CD4-positive, alpha-beta T cell treated with Interleukin-6 for 4 hours (primary cell): ENCODE data around the gene IGSF21.

Source experiments
- DNase-seq: peaks from one replicate; pipeline ENCODE4 v3.0.0-alpha.2; 2020; ENCODE audit warnings: mixed read lengths

The IGSF21 gene

DNA sequence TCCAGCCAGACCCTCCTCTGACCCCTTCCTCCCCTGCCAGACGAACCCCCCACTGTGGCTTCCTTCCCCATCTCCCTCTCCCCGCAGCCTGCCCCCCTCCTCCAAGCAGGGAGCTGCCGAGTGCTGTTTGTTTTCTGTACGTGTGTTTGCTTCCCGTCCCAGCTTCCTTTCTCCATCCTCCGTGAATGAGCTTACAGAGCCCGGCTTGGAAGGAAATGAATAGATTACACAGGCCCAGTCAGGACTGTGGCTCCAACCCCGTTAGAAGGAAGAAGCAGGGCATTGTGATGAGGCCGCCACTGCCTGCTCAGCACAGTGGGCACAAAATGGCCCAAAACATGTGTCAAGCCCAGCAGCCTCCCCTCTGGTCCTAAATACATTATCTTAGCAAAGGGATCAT is 123.2 kb downstream of the IGSF21 start:
- no peak for DNase-seq

DNA sequence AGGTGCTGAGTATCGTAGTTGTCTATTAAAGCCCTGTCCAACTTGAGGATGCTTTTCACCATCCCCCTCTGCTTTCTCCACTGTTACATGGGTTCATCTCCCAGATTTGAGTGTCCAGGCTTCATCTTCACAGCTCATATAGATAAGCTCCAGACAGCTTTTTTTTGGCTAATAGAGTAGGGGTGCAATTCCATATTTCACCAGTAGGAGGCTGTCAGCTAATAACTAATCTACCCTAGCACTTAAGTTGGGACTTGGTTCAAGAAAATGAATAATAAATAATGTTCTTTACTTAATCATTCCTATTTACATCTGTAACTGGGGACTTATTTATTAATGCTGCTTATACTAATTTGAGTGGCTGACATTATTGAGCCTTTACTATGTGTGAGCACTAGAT is 124.5 kb downstream of the IGSF21 start:
- no peak for DNase-seq

DNA sequence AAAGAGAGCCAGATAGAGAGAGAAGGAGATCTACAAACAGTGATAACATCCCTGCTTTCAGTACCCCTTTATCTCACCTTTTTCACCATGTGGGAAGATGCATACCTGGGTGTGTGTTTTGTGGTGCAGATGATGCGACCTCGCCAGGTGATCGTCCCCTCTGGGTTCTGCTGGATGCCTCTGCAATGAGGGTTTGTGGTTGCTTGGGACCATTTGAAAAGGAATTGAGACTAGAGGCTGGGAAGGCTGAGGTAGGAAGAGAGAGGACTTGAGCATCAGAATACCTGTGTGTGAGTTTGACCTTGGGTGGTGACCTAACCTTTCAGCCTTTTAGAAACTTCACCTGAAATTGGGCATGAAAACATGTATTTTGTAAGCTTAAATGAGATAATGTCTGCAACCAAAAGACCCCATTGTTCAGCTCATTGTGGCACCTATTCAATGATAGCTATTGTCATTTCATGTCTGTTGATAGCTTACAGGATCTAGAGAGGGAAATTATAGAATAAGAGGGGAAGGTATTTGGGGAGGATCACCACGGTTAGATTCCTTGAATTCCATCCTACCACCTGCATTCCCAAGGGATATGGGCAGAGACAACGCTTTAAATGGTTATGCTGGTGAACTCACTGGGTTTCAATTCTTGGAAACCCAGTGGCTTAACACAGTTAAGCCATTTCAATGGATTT is 125.7 kb downstream of the IGSF21 start:
- no peak for DNase-seq

DNA sequence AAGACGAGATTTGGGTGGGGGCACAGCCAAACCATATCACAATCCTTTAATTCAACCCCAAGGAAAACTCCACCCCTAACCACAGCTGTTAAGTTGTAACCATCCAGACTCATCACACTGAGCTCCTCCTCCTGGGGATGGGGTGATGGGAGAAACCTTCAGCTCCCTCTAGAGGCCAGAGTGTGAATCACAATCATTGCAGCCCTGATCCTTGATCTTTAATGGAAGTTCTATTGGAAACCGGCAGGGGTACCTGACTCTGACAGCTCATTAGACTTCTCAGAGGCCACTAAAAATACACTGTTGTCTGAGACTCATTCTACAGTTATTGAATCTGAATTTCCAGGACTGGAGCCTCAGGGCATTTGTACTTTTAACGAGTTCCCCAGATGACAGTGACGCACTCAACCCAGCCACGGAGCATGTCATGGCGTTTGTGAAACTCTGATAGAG is 127.2 kb downstream of the IGSF21 start:
- no peak for DNase-seq

DNA sequence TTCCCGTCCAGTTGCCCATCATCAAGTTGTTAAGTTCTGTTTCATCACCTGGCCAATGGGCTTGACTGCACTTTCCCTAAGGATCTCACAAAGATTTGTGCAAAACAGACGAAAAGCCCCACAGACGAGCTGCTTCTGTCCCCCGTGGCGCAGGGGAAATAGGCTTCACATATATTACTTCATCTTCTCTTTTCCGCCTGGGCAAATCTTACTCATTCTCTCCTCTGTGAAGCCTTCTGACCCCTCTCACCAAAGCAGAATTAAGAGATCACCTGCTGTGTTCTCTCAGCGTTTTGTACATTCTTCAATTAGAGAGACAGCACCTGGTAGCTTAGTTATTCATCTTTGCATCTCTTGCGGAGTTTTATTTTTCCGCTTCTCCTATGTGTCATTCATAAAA is 129.8 kb downstream of the IGSF21 start:
- DNase-seq = no peak

DNA sequence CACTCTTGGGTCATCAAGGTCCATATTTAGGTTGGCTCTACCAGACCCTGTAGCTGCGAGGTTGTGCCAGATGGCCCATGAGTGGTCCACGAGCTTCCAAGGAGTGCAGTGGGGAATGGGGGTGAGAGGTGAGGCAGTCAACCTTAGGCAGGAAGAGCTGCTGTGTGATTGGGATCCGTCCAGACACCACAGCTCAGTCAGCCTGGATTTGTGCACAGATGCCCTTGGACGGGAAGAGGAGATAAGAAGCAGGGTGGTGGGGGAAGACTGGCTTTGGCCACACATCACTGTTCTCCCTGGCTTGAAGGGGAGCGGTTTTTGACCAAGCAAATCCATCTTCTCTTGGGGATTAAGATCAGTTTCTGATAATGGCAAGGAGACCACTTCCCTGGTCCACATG is 130.6 kb downstream of the IGSF21 start:
- DNase-seq = no peak

DNA sequence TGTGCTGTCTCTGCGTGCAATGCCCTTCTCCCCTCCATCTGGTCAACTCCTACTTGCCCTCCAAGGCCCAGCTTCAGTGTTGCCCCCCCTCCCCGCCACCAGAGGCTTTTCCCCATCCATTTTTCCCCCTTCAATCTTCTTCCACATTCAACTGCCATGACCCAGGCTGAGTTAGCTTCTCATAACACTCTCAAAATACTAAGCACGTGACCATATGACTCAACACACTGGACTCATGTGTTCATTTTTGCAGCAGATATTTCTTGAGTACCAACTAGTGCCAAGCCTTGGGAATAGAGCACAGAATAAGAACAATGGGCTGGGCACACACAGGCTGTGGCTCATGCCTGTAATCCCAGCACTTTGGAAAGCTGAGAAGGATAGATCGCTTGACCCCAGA is 132.1 kb downstream of the IGSF21 start:
- no peak for DNase-seq

DNA sequence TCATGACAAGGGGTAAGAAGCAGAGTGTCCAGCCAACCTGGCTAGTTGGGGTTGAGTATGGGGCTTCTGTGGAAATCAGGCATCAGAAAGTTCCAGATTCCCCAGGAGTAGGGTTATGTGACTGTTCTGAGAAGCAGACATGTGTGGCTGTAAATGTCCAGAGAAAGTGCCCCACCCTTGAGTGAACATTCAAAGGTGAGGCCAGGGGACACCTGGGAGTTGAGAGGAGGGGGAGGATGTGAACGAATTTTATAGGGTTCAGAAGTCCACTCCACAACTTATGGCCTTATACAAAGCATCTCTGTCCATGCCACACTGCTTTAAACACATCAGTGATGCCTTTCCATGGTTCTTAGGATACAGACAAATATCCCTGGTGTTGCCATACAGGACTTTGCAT is 133.3 kb downstream of the IGSF21 start:
- no peak for DNase-seq

DNA sequence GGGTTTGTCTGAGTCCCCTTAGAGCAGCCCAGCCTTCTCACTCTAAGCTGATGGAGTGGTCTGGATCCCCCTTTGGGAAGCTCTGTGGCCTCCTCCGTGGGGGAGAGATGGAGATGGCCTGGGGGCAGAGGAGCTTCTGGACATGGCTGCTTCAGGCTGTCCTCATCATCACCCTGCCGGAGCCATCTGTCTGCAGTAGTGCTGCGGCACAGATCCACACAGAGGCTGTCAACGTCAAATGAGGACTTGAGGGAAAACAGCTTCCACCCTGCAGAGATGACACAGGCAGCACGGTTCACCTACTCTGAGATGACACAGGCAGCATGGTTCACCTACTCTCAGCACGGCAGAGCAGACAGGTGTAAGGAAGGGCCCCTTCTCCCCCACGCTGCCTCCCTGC is 134.3 kb downstream of the IGSF21 start:
- DNase-seq = no peak

DNA sequence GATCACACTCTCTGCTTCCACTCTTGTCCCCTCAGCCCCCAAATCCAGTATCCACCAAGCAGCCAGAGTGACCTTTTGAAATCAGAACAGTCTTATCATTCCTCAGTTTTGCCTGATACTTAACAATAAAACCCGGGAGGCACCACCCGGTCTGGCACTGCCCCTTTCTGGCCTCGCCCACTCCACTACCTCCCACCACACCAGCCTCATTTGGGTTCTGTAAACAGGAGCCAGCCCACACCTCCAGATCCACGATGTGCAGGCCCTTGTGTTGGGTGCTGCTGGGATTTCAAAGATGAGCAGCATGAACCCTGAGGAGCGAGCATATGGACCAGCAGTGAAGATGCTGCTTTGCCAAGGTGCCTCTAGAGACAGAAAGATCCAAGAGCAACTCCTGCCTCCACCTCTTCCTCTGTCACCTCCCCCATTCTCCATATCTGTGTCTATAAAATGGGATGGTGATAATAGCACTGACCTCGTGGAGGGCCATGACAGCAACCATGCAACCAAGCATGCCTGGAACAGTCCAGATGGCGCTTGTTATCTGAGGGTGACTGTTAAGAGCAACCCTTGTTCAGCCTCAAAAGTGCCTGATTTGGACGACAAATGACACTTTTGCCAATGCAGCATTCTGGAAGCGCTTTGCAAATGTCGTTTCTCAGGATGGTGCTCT is 136.0 kb downstream of the IGSF21 start:
- no peak for DNase-seq

DNA sequence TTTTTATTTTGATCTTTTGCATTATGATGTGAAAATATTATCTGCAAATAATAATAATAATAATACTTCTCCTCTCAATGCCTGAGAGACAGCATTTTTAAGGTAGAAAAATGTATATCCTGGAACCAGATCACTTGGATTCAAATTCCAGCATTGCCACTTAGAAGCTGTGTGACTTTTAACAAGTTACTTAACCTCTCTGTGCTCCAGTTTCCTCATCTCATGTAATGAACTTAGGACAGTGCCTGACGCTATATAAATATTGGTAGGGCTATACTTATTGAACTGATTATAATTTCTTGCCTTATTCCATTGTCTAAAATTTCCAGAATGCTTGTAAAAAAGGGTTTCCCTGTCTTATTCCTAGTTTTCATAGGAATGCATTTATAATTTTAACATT is 137.2 kb downstream of the IGSF21 start:
- DNase-seq = no peak

DNA sequence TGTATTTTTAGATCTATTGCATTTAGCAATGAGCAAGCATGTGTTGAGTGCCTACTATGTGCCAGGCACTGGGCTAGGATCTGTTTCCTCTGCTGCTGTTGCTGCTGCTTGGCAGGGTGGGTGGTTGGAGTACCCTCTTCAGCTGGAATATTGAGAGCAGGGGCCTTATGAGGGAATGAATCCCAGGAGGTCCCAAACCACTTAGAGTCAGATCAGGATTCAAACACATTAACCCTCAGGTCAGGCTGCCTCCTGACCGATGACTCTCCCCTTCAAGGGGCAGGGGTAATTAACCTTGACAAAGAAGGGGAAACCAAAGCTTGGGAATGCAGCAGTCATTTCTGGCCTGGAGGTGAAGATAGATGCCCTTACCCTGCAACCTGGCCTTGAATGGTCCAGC is 138.0 kb downstream of the IGSF21 start:
- DNase-seq = no peak

DNA sequence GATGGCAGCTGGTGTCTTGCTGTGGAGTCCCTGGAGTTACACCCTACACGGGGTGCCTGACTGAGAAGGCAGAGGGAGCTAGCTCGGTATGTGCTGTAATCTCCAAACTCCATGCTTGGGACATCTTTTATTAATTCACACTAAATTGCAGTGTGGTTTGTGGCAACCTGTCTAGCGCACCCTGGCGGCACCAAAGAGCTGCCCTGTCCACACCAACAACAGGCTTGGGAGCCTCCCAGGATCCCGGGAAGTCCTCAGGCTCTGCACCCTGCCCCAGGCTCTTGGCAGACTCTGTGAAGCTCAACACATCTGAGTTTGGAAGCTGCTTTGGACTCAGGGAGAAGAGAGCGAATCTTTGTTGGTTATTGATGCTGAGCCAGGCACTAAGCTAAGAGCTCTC is 138.9 kb downstream of the IGSF21 start:
- no peak for DNase-seq

DNA sequence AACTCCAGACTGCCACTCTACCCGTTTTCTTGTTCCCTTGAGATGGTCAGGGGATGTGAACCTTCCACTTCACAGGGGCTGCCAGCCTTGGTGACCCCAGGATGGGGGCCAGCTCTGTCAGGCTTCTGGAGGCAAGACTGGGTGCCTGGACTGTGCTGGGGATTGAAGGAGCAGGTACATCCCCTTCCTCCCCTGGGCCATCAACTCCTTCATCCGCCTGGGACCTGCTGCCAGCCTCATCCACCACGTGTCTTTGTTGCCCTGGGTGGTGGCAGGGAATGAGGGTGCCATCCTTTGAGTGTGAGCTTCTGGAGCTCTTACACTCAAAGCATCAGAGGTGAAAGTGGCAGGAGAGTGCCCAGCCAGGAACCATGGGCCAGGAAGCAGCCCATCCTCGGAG is 139.6 kb downstream of the IGSF21 start:
- no peak for DNase-seq

DNA sequence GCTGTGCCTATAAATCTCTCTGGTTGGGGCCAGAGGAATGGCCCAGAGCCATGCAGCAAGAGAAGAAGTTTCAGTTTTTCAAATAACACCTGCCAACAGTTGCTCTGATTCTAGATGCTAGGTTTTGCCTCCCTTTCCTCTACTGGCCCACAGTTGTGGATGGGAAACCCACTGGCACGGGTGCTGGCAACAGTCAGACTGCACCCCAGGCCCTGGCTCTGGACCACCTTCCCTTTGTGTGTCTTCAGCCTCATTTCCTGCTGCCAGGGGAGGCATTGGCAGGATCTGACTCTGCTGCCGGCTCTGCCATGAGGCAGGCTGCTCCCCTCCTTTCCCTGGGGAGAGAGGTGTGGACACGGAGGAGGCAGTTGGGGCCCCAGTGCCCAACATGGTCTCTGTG is 142.0 kb downstream of the IGSF21 start:
- no peak for DNase-seq

DNA sequence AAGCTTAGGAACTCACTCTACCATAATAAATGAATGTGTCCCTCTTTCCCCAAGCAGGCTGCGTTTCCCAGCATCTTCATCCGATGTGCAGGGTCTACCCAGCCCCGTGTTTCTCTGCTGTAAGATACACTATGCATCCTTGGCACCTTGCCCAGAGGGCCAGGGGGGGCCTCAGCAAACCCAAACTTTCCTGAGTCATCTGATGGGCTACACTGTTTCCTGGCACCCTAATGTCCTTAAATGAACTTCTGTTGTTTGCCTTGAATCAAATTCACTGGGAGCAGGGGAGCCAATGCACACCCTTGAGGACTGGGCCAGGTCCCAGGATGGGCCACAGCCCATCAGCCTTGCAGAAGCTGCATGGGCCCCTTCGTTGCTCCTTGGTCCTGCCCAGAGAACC is 145.5 kb downstream of the IGSF21 start:
- no peak for DNase-seq

DNA sequence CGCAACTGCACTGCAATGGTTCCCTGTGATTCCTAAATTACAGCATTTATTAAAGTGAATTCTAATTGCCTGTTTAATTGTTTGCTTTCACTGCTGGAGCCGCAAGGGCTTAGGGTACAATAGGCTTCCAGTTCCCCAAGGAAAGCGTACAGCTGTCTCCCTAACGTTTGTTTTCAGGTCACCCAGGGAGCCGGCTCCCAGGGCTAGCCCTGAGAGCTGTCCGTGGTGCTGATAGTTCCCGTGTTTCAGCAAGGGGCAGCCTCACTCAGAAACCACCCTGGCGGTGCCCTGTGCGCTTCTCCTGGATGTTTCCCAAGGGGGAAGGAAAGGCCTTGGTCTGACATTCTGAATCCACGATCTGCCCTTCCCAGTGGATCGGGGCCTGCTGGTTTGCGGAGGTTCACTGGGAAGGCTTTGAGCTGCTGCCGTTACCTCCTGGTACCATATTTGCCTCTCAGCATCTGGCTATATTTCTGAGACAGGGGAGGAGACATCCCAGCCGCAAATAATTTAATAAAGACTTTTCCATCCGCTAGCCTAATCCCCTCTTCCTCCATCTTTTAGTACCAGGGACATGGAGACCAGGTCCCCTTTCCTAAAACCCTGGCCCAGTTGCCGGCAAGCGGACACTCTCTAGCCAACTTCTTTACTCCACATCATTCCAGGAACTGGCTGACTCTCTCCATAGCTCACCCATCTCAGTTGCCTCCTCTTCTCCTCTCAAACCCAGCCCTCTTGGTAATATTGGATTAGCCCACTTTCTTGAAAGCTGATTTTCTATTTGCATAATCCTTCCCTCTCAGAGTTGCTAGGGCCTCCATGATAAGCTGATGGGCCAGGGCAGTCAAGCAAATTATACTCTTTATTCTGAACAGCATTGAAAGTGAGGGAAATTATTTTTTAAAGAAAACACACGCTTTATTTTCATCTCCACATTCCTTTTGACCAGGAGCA is 149.0 kb downstream of the IGSF21 start:
- DNase-seq = no peak

DNA sequence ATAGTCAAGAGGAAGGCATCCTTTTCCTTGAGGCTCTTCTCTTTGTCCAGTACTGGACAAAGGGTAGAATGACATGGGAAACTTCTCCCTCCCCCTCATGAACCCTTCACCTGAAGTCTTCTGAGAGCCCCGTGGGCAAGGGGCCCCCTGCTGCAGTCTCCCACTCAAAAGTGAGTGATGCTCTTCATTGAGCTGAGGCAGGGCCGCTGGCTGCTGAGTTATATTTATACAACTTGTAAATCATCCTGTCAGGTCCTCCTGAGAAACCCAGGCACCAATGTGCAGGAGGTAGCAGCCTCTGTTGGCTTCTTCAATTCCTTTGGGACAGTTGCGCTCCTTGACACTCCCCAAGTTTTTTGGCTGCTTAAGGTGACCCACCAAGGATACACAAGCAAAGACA is 150.2 kb downstream of the IGSF21 start:
- no peak for DNase-seq

DNA sequence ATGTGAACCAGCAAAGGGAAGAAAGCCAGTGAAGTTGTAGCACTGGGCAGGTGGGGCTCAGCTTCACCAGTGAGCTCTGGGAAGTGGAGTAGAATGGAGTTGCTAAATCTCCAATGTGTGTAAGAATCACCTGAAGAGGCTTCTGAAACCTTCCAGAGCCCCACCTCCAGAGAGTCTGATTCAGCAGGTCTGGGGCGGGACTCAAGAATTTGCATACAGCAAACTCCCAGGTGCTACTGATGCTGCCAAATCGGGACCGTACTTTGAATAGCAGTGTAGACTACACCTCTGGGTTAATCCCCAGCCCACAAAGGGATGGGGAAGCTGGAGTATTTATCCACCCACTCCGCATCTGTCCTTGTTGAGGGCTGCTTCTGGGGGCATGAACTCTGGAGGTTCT is 154.3 kb downstream of the IGSF21 start:
- no peak for DNase-seq

DNA sequence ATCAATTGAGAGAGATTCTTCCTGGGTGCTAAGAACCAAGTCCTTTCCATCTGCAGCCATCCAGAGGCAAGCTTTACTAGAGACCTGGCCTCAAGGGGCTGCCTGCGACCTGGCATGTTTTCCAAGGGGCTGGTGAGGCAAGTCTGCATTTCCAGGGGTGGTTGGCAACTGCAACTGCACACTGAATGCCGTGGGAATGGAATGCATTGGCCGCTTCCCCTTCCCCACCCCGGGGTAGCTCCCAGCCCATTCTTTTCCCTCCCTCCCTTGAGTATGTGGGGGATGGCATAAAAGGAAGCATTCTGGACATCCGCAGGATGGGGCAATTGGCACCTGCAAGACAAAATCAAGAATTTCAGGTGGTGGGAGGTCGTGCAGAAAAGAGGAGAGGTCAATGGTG is 155.1 kb downstream of the IGSF21 start:
- no peak for DNase-seq

DNA sequence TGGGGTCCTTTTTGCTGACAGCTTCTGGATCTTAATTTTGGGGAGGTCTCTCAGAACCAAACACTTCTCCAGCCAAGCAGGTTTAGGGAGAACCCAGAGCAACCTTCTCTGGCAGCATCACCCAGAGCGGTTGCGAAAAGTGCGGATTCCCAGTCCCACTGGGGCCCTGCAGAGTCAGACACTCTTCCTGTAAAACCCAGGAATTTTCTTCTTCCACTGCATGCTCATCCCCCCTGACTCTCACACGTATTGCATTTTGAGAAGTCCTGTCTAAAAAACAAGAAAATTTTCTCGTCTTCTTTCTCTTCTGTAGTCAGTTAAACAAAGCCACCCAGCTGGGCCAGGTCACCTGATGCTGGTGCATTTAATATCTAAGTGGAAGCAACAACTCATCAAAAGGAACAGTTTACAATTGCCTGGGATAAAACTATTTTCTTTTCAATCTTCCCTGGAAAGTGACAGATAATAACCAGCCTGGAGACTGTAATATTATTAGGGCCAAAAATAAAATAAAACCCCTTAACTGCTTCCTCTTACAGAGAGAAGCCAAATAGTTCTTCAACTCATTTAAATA is 156.0 kb downstream of the IGSF21 start:
- no peak for DNase-seq

DNA sequence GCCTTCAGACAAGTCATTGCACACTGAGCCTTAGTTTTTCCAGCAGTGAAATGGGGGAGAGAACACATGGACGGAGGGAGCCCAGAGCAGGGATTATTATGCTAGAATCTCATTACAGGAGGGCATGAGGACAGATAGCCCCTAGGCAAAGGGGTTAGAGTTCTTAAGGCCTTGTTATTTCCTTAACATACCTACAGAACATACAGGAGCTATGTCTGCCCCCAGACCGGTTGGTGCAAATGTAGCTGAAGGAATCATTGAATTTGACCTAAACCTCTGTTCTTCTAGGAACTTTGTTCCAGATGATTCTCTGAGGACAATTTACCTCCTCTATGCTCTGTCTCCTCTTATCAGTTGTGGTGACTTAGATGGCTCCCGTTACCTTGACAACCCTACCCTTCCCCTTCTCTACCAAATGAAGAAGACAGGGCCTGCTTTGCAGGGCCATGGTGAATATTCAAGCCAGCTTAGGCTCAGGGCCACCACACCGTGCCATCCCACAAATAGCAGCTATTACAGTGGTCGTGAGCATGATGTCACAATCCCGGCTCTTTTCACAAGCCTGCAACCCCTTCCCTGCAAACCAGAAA is 156.9 kb downstream of the IGSF21 start:
- DNase-seq = no peak

DNA sequence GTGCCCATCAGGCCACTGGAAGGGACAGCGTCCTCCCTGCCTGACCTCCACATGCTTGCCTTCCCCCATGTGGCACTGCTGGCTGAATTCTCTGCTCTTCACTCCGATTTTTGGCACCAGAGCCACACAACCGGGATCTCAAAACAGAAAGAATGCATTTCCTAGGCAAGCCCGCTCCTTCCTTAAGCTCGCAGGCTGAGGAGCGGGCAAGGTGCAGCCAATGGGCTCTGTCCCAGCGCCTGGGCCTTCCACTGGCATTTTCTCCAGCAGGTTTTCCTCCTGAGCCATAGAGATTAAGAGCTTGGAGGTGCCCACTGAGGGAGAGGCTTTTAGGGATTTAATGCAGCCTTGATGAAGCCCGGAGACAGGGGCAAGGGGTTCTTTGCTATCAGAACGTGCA is 158.0 kb downstream of the IGSF21 start:
- no peak for DNase-seq
